Spinal cord (tissue), 10 donors: ENCODE results near the gene TSEN54. TPM values are rescaled to one million over a fixed set of nuclear protein-coding genes. Genes with fewer than 3 reads are reported as not detected.
"Not testable (repeated sequence)": the region's sequence is repeated elsewhere in the genome, so short reads cannot be mapped to it uniquely, and the experiment has no call there.

Experiments
- DNase-seq, 6 donors: peaks; one replicate each; pipeline versions ENCODE4 v3.0.0 to v3.0.0-alpha.2; 2013 to 2015; ENCODE audit warnings: low spot score in 6 of 6, low read depth in 4 of 6
- H3K27ac ChIP-seq: one replicate; pipeline ENCODE4 v1.5.1; 2013; ENCODE audit warnings: low read depth, low read length, control low read depth
- H3K27me3 ChIP-seq: one replicate; pipeline ENCODE4 v1.6.1; 2013; ENCODE audit warnings: low read length; ENCODE audit not compliant: control insufficient read depth, insufficient read depth
- H3K36me3 ChIP-seq: one replicate; pipeline ENCODE4 v1.6.1; 2013; ENCODE audit warnings: low read length; ENCODE audit not compliant: control insufficient read depth, insufficient read depth
- H3K4me1 ChIP-seq: one replicate; pipeline ENCODE4 v1.6.1; 2013; ENCODE audit warnings: low read length; ENCODE audit not compliant: control insufficient read depth, insufficient read depth
- H3K4me3 ChIP-seq: one replicate; pipeline ENCODE4 v1.5.1; 2013; ENCODE audit warnings: low read depth, low read length, control low read depth
- H3K9me3 ChIP-seq: one replicate; pipeline ENCODE4 v1.6.1; 2013; ENCODE audit warnings: low read length; ENCODE audit not compliant: control insufficient read depth, insufficient read depth
- WGBS: methylation state at CpG from one replicate; pipeline ENCODE4 v1.1.5; 2013; ENCODE audit warnings: missing lambda C conversion rate; ENCODE audit not compliant: insufficient coverage; 5-methylcytosine and 5-hydroxymethylcytosine counted together
- polyA plus RNA-seq, 2 donors: library from polyadenylated mRNA; unstranded; fragments of 120-200 nt; gene quantifications; one replicate each; pipeline ENCODE4 v1.2.1, GENCODE V29; 2013; ENCODE audit not compliant: insufficient read length in 2 of 2
- total RNA-seq, 2 donors: library from RNA; depleted of rRNA in 1 of 2; stranded (reverse); fragments of 120-200 nt in 1 of 2; fragments of >200 nt in 1 of 2; gene quantifications; one replicate each; pipeline versions ENCODE4 v1.2.3 to v1.2.4, GENCODE V29; 2013 to 2014
- donor health status: healthy.

Gene TSEN54
- total and polyA plus RNA-seq, 4 donors: 10.0 to 48.2 (median 30.9) TPM

DNA sequence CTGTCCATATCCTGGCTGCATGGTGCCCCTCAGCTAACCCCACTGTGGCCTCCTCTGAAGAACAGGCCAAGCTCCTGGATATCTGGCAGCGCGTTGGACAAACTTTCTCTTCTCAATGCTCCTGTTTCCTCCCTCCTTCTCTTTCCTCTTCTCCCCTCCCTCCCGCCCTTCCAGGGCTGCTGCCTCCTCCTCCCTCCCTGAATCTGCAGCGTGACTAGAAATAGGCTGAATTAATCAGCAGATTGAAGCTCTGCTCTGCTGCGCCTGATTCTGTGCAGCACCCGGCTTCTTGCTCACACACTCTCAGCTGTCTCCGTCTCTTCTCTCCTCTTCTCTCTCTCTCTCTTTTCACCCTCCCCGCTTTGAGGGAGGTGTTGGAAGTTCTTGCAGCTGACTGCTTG, 40.1 kb upstream of the TSEN54 start:
- peaks cover 73% of the 10 kb centered on the region for H3K4me1 ChIP-seq
- WGBS: 5% methylated on average over 4 of the region's 8 CpGs
- peak in 2 of 6 donors; percentile 85 to 87 for DNase-seq
- H3K36me3 ChIP-seq: peaks cover 46% of the 10 kb centered on the region
- H3K9me3 ChIP-seq: no peaks in the 10 kb centered on the region
- H3K4me3 ChIP-seq: peak overlapping the region; percentile 14
- no peaks in the 10 kb centered on the region for H3K27me3 ChIP-seq
- H3K27ac ChIP-seq: peak overlapping the region; percentile 85

DNA sequence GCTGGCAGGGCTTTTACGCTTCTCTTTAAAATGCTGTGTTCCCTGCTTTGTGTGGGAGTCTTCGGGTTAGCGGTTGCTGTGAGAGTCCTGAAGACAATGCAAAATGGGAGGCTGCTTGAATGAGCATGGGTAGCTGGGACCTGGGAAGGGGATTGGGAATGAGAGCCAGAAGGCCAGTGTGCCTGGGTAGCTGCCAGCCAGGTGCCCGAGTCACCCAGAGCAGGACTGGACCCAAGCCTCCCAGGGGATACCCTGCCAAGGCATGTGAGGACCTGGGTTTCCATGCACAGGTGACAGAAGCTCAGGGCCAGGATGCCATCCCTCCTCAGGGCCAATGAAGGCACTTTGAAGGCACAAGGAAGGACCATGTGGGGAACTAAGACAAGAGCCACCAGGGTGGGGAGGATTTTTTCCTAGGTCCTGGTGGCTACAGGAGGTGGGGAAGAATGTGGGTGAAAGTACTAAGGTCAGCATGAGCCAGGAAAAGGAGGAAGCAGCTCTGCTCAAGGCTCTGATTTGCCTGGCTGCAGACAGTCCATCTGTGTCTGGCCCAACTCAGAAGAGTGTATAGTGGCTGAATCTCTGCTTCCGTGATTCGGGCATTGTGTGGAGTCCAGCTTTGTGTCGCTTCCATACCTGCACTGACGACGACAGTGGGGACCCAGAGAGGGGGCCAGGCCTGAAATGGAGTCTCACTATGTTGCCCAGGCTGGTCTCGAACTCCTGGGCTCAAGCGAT, 39.4 kb upstream of the TSEN54 start:
- Histone ChIP-seq H3K9me3 (no peaks in the 10 kb centered on the region), H3K4me3 (peak overlapping the region; percentile 14), H3K27me3 (no peaks in the 10 kb centered on the region), H3K36me3 (peaks cover 50% of the 10 kb centered on the region), H3K4me1 (peaks cover 80% of the 10 kb centered on the region), H3K27ac (peak overlapping the region; percentile 85)
- no peak for DNase-seq
- WGBS: 59% methylated on average over 10 of the region's 11 CpGs

GRCh38 chr17:75477490-75477862, 38.9 kb upstream of the TSEN54 start:
- H3K4me3 ChIP-seq, H3K27me3 ChIP-seq, DNase-seq, H3K9me3 ChIP-seq: not testable (repeated sequence)
- 87% methylated on average over 8 of the region's 11 CpGs for WGBS
- H3K27ac ChIP-seq: peak overlapping the region; percentile 85
- peaks cover 45% of the 10 kb centered on the region for H3K36me3 ChIP-seq
- H3K4me1 ChIP-seq: peaks cover 85% of the 10 kb centered on the region

DNA sequence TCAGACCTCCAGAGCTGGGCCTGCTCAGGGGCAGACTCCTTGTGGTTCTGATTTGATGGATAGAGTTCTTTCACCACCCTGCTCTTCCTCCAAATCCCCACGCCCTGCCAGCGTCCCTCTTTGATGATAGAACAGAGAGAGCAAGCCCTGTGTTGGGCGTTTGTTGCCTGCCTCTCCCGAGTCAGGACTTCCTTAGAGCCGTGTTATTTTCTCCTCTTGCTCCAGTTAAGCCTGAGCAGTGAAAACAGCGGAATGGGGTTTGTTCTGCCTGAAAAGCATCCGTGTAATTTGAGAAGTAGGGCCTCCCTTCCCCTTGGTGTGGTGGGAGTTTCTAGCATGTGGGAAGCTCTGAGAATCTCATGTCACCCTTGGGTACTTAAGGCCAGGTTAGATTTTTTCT, 37.8 kb upstream of the TSEN54 start:
- Histone ChIP-seq H3K4me3 (no peak overlapping the region), H3K4me1 (peaks cover 86% of the 10 kb centered on the region), H3K9me3 (no peaks in the 10 kb centered on the region), H3K36me3 (peaks cover 40% of the 10 kb centered on the region), H3K27me3 (no peaks in the 10 kb centered on the region), H3K27ac (peak overlapping the region; percentile 33)
- 27% methylated on average over 5 of the region's 7 CpGs for WGBS
- no peak for DNase-seq

DNA sequence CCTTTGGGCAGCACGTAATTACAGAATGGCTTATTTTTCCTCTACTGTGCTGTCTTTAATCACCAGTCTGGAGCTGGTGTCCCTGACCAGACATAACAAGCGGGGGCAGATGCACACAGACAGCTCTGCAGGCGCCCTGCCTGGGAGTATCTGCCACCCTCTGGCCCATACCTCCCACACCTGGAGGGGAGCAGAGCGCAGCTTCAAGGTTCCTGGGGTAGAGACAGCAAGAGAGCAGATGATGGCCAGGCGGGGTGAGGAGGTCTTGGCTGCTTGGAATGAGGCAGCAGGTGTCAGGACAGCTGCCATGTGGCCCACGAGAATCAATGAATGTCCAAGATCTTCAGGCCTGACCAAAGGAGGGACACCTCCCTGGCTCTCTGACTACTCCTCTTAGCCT, 36.0 kb upstream of the TSEN54 start:
- Histone ChIP-seq H3K27me3 (no peaks in the 10 kb centered on the region), H3K4me3 (no peak overlapping the region), H3K4me1 (peaks cover 78% of the 10 kb centered on the region), H3K36me3 (peaks cover 35% of the 10 kb centered on the region), H3K27ac (no peak overlapping the region), H3K9me3 (no peaks in the 10 kb centered on the region)
- WGBS: 84% methylated on average over 5 of the region's 6 CpGs
- DNase-seq: no peak

DNA sequence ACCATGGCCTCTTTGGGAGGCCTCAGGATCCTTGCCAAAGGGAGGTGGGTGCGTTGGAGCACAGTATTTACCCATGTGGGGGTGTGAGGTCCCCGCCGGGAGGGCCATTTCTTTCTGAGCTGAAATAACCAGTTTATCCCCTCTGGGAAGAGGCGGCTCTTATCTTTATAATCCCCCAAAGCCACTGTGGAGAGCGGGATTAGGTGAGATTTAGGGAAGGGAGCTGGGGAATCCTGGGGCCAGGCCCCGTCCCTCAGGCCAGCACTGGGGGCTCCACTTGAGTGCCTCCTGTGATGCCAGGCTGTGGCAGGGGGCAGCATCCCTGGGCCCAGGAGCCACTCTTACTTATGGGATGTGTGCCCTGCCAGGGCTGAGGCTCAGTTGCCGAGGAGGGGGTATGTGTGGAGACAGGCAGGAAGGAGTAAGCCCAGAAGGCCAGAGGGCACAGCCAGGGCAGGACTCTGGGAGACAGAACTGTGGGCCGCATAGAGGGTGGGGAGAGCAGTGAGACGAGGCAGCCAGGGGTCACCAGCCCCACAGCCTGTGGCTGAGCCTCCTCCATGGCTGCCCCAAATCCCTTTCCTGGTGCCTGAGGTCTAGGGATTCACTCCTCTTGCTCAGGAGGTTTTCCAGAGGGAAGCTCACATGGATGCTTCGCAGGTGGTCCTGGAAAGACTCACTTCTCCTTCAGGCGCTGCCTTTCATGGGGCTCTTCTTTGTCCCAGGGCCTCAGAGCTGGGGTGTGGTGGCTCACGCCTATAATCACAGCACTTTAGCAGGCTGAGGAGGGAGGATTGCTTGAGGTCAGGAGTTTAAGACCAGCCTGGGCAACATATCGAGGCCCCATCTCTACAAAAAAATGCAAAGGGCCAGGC, 34.9 kb upstream of the TSEN54 start:
- Histone ChIP-seq H3K27ac (no peak overlapping the region), H3K4me1 (peaks cover 78% of the 10 kb centered on the region), H3K36me3 (peaks cover 42% of the 10 kb centered on the region), H3K9me3 (no peaks in the 10 kb centered on the region), H3K27me3 (no peaks in the 10 kb centered on the region), H3K4me3 (no peak overlapping the region)
- no peak for DNase-seq
- whole genome bisulfite sequencing: 73% methylated on average over 8 of the region's 13 CpGs

- peaks cover 48% of the 10 kb centered on the region for H3K36me3 ChIP-seq
- H3K4me3 ChIP-seq: no peak overlapping the region
- H3K4me1 ChIP-seq: peaks cover 77% of the 10 kb centered on the region
- no peaks in the 10 kb centered on the region for H3K27me3 ChIP-seq
- WGBS: 86% methylated on average over 10 of the region's 16 CpGs
- no peaks in the 10 kb centered on the region for H3K9me3 ChIP-seq
- H3K27ac ChIP-seq: peak overlapping the region; percentile 10
- DNase-seq: no peak
Observed at GRCh38 chr17:75482098-75482942, 34.0 kb upstream of the TSEN54 start.

DNA sequence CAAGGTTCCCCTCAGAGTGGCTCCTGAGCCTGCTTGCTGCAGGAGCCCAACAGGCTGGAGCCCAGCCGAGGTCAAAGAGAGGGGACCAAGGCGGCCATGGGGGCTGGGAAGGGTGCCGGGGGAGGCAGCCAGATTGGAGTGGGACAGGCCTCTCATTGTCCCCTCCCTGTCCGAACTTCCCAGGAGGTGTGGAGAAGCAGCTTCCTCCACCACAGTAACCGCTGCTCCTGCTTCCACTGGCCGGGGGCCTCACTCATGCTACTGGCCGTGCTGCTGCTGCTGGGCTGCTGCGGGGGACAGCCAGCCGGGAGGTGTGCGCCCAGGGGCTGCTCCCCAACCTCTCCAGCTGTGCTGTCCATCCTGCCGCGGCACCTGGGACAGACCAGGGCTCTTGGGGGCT, 30.6 kb upstream of the TSEN54 start:
- Histone ChIP-seq H3K4me1 (peaks cover 70% of the 10 kb centered on the region), H3K9me3 (no peaks in the 10 kb centered on the region), H3K4me3 (no peak overlapping the region), H3K27me3 (no peaks in the 10 kb centered on the region), H3K36me3 (peaks cover 64% of the 10 kb centered on the region), H3K27ac (no peak overlapping the region)
- no peak for DNase-seq
- 82% methylated on average over 12 of the region's 12 CpGs for WGBS

DNA sequence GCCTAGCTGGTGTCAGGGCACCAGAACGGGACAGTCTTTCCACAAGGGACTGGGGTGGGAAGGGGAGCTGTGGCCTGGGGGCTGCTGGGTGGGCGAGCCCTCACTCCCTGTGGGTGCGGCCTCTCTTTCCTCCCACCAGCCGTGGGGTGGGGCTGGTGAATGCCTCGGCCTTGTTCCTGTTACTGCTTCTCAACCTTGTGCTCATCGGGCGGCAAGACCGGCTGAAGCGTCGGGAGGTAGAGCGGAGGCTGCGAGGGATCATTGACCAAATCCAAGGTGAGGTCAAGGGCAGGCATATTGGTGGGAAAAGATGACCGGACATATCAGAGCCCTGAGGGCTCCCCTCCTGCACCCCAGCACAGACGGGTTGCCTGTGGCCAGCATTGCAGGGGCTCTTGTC, 30.2 kb upstream of the TSEN54 start:
- Histone ChIP-seq H3K27ac (no peak overlapping the region), H3K4me3 (no peak overlapping the region), H3K27me3 (no peaks in the 10 kb centered on the region), H3K36me3 (peaks cover 65% of the 10 kb centered on the region), H3K4me1 (peaks cover 66% of the 10 kb centered on the region), H3K9me3 (no peaks in the 10 kb centered on the region)
- 92% methylated on average over 12 of the region's 14 CpGs for WGBS
- no peak for DNase-seq
